HG03025 (cell line): ENCODE results near the gene FAM107B.

Experiments used
- ATAC-seq: cut with Tn5 transposase; IDR thresholded peaks from one replicate; pipeline ENCODE4 v1.9.1; 2021; ENCODE audit warnings: mild to moderate bottlenecking, moderate library complexity; ENCODE audit not compliant: unreplicated experiment, low FRiP score

The FAM107B gene

GRCh38 chr10:14483417-14483816, 291.3 kb downstream of the FAM107B start:
- ATAC-seq = no peak

GRCh38 chr10:14481752-14482151, 292.9 kb downstream of the FAM107B start:
- no peak for ATAC-seq

GRCh38 chr10:14481014-14481413, 293.7 kb downstream of the FAM107B start:
- no peak for ATAC-seq

GRCh38 chr10:14478604-14479003, 296.1 kb downstream of the FAM107B start:
- ATAC-seq = no peak

GRCh38 chr10:14478201-14478600, 296.5 kb downstream of the FAM107B start:
- no peak for ATAC-seq

- no peak for ATAC-seq
These were observed 297.3 kb downstream of the FAM107B start for GRCh38 chr10:14477408-14477710.

GRCh38 chr10:14476641-14477407, 297.9 kb downstream of the FAM107B start:
- no peak for ATAC-seq

- ATAC-seq = no peak
These were observed 298.7 kb downstream of the FAM107B start for GRCh38 chr10:14476006-14476405.

- ATAC-seq = no peak
These were observed 300.0 kb downstream of the FAM107B start for GRCh38 chr10:14474656-14475055.

- ATAC-seq = no peak
These were observed 303.8 kb downstream of the FAM107B start for GRCh38 chr10:14470920-14471319.

- ATAC-seq = no peak
These were observed 306.0 kb downstream of the FAM107B start for GRCh38 chr10:14468726-14469125.
